HG03060 (cell line): Measurements from ENCODE around the gene FAM83D.

Source experiments
- ATAC-seq: cut with Tn5 transposase; IDR thresholded peaks from one replicate; pipeline ENCODE4 v1.9.1; 2021; ENCODE audit warnings: low read depth, moderate number of reproducible peaks; ENCODE audit not compliant: unreplicated experiment

FAM83D gene

DNA sequence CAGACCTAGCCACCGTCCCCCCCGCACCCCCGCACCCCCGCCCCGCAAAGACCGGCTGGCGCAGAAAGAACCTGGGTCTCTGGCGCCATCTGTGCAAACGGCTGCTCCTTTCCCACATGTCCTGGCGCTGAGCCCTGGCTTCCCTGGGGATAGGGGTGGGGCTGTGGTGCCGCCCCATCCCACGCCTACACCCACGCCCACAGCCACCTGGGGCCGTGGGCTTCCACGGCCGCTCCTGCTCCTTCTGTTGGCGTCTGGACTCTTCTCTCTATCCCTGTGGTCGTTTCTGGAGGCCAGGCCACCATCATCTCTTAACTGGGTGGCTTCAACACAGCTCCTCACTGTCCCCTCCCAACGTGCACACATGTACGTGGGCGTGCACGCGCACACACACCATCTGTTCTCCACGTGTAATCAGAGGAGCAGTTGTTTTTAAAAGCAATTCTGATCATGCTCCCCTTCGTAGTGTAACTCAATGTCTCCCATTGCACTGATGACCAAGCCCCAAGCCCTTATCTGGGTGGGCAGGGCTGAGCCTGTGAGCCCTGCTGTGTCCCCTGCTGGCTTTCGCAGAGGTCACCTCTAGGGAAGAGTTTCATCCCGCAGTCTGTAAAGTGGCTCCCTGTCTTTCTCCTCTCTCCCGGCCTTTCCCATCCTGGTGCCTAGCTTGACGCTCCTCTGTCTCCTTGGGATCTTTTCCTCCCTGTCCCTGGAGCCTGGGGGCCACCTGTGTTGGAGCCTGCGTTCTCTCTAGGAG lies 31.9 kb upstream of the FAM83D start:
- ATAC-seq: no peak

DNA sequence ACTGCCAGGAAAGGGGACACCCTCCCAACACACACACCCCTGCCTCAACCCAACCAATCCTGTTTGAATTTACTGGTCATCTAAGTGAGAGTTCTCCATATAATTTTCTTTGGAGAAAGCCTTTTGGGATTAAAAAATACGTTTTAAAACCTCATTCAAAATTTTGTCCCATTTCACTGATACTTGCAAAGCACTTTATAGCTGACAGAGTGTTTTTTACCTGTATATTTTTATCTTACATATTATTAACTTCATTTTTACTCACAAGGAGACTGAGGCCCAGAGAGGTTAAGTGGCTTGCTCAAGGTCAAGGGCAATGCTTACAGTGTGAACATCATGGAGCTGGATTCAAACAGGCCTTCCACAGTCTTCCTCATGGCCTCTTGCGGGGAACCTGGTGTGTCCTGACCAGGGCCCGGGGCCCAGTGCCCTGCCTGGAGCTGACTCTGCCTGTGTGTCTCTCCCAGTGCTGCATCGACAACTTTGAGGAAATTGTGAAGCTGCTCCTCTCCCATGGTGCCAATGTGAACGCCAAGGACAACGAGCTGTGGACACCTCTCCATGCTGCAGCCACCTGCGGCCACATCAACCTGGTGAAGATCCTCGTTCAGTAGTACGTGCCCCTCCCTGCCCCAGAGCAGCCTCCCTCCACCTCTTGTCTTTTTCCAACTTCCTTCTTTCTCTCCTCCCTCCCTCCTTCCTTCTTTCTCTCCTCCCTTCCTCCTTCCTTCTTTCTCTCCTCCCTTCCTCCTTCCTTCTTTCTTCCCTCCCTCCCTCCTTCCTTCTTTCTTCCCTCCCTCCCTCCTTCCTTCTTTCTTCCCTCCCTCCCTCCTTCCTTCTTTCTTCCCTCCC lies 30.9 kb upstream of the FAM83D start:
- ATAC-seq: no peak

- no peak for ATAC-seq
These were observed 30.1 kb upstream of the FAM83D start for GRCh38 chr20:38896009-38896594.

DNA sequence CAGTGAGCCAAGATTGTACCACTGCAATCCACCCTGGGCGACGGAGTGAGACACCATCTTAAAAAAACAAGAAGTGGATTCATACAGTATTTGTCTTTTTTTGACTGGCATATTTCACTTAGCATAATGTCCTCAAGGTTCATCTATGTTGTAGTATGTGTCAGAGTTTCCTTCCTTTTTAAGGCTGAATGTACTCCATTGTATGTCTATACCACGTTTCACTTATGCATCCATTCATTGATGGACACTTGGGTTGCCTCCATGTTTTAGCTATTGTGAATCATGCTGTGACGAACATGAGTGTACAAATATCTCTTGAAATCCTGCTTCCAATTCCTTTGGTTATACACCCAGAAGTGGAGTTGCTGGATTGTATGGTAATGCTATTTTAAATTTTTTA lies 28.9 kb upstream of the FAM83D start:
- no peak for ATAC-seq

DNA sequence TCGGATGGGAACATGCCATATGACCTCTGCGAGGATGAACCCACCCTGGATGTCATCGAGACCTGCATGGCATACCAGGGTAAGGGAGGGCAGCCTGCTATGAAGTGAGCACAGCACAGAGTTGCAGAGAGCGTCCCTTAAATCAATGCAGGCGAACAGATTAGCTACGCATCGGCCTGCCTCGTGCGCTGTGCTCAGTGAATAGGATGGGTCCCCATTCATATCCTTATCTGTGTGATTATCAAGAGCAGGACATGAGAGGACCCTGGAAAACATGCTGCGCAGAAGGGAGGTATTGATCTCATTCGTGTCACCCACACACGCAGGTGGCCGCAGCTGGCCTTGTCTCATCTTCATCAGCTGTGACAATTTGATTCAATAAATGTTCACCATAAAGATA lies 25.6 kb upstream of the FAM83D start:
- no peak for ATAC-seq

DNA sequence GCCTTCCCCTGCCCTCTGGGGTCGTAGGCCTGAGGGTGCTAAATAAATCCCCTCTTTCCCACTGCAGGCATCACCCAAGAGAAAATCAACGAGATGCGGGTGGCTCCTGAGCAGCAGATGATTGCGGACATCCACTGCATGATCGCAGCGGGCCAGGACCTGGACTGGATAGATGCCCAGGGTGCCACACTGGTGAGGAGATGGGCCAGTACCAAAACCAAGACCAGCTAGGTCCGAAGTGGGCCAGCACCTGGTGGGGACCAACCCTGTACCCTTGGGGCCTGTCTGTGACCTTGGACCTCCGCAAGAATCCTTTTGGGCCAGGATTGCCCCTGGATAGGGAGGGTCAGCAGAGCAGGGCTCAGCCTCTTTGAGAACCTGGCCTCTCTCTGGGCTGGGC lies 23.6 kb upstream of the FAM83D start:
- no peak for ATAC-seq

GRCh38 chr20:38903335-38903734 lies 22.9 kb upstream of the FAM83D start:
- ATAC-seq: no peak

GRCh38 chr20:38905375-38905774 lies 20.8 kb upstream of the FAM83D start:
- no peak for ATAC-seq

- no peak for ATAC-seq
These were observed 18.1 kb upstream of the FAM83D start for GRCh38 chr20:38907918-38908677.

DNA sequence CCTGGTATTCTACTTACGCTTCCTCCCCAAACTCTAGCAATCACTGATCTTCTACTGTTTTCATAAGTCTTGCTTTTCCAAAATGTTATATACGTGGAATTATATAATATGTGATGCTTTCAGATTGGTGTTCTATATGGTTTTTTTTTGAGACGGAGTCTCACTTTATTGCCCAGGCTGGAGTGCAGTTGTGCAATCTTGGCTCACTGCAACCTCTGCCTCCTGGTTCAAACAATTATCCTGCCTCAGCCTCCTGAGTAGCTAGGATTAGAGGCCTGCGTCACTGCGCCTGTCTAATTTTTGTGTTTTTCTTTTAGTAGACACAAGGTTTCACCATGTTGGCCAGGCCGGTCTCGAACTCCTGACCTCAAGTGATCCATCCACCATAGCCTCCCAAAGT lies 10.9 kb upstream of the FAM83D start:
- no peak for ATAC-seq

- ATAC-seq: no peak
These were observed 8.6 kb upstream of the FAM83D start for GRCh38 chr20:38917657-38918056.

- ATAC-seq: no peak
These were observed 8.0 kb upstream of the FAM83D start for GRCh38 chr20:38918172-38918571.

GRCh38 chr20:38919683-38920082 lies 6.5 kb upstream of the FAM83D start:
- ATAC-seq: no peak

DNA sequence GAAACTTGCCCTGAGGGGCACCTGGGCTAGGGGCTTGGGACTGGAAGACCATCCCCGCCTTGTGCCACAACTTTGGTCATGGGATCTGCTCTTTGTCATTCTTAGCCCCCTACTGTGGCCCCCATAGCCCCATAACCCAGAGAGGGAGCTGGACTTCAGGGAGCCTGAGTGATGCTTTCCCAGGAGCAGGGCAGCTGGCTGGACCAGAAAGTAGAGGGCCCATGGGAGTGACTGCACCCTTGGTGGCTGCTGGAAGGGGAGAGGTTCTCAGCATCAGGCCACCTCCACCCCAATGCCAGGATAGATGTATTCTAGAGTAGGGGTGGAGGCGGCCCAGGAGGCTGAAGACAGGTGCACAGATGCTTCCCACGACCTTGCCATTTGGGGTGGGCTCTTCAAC lies 5.8 kb upstream of the FAM83D start:
- no peak for ATAC-seq

GRCh38 chr20:38920851-38921250 lies 5.4 kb upstream of the FAM83D start:
- no peak for ATAC-seq

DNA sequence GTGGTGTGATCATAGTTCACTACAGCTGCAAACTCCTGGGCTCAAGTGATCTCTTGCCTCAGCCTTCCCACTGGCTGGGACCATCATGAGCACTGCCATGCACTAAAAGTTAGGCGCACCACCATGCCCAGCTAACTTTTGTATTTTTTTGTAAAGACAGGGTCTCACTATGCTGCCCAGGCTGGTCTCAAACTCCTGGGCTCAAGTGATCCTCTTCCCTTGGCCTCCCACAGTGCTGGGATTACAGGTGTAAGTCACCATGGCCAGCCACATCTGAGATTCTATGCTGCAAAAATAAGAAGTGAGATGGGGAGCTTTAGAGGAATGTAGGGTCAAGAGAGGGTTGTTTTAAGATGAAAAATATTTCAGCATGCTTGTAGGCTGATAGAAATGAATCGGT lies 1.5 kb upstream of the FAM83D start:
- ATAC-seq: no peak

DNA sequence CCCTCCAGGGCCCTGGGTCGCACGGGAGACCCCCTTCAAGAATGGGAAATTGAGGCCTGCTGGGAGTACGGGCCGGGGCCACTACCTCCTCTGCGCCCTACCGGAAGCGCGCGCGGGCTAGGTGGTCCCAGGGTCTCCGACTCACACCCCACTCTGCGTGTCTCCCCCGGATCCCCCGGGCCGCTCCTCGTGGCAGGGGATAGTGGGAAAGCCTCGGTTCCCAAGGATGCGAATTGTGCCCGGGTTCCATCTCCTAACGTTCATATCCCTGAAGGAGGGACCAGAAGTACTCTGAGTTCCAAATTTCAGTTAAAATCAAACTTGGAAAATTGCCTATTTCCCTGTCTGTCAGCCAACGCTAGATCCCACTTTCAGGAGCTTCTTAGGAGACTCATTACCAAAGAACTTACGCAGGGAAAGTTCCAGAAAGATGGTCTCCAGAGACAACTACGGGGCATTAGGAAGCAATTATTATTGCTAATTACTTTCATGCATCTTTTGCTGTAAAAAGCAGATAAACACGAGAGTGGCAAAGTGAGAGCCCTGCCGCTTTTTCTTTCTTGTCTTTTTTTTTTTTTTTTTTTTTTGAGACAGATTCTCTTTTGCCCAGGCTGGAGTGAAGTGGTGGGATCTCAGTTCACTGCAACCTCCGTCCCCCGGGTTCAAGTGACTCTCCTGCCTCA lies 858 bp downstream of the FAM83D start:
- no peak for ATAC-seq

DNA sequence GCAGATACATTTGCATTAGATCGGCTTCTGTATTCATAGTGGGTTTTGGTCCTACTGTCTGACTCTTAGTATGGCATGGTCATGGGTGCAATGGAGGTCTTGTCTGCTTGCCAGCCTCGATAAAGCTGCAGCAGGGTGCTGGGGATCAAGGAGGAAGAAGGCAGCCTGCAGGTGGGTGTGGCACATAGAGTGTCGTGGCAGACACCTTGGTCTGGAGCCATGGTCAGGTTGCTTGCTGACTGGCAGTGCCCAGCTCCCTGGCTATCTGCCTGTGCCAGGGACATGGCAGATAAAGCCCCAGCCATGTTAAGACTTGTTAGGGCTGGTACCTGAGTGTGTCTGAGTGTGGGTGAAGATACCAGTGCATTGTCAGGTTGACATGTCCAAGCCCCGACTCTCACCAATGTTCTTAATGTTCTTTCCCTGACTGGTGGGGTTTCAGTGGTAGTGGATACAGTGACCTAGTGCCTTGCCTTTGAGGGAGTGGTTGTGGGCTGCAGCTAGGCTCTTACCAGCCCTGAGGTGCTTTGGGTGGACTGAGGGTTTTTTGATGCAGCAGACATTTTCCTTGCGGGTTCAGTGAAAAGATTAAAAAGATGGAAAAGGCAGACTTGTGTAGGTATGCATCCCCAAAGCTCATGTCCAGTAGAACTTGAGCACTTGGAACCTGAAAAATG lies 1.8 kb downstream of the FAM83D start:
- no peak for ATAC-seq

DNA sequence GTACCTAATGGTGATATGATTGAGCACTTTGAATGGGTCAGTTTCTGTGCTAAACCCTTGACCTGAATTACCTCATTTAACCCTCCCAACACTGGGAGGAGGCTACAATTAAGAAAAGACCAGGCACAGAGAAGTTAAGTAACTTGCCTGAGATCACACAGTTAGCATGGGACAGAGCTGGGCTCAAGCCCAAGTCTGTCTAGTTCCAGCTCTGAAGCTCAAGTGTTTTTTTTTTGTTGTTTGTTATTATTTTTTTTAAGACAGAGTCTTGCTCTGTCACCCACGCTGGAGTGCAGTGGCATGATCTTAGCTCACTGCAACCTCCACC lies 4.0 kb downstream of the FAM83D start:
- ATAC-seq: no peak

DNA sequence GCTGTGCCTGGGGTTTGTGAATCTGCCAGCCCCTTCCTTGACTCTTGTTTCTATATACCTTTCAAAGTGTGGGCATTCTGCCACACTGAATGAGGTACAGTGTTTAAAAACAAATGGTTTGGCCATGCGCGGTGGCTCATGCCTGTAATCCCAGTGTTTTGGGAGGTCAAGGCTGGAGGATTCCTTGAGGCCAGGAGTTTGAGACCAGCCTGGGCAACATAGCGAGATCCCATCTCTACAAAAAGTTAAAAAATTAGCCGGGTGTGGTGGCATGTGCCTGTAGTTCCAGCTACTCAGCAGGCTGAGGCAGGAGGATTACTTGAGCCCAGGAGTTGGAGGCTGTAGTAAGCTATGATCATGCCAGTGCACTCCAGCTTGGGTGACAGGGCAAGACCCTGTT lies 5.8 kb downstream of the FAM83D start:
- ATAC-seq: no peak
